A172 (cell line): Measurements from ENCODE around the gene NRL. TPM values are rescaled to one million over a fixed set of nuclear protein-coding genes. Genes with fewer than 3 reads are reported as not detected.
"Not testable (repeated sequence)": the region's sequence is repeated elsewhere in the genome, so short reads cannot be mapped to it uniquely, and the experiment has no call there.

Experiments
- DNase-seq: peaks from one replicate; pipeline ENCODE4 v3.0.0-alpha.2; 2015; ENCODE audit warnings: low spot score
- total RNA-seq: library from RNA; depleted of rRNA; stranded (reverse); fragments of >200 nt; shearing (Covaris generic); gene quantifications from 2 replicates; pipeline ENCODE4 v1.2.3, GENCODE V29; 2014; rRNA removed

Gene NRL
- total RNA-seq, 1 experiment from 2014 or later, result not detected

DNA sequence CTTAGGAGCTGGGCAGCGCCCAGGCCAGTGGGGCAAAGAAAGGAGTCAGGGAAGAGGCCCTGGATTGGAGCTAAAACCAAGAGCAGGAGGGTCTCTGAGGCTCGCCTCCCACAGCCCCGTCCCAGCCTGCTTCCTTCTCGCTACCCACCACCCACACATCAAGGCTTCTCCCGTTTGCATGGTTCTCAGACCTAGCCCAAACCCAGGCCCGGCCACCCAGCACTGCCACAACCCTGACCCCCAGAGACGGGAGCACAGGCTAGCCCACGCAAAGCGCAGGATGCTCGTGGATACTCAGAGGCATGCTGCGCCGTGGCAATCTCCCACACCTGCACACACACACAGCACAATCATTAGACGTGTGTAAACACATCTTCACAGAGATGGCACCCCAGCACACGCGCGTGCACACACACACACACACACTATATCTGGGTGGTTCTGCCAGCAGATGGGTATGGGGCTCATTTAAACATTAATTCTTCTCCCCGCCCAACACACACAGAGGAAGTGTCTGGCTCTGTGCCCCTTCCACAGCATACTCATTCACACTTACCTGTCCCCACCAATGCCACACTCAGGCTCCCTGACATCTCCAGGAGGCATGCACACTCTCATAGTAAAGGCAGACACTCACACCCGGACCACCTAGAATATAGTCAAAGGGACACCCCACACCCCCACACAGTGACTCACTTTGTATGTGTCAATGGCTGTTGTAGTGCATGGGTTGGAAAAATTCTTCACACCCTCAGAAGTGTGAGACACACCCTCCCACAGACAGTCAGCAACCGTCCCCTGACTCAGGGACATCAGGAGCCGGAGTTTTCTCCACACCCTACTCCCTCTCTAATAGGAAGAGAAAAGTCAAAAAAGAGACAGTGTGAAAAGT, 61.8 kb downstream of the NRL start:
- DNase-seq, result no peak

- no peak for DNase-seq
Measured at GRCh38 chr14:24051789-24052655, 62.7 kb downstream of the NRL start, which contains the start of gene CARMIL3. Gene CARMIL3 (plus strand): TSS chr14:24052009. CDS start chr14:24052154, 145 bp downstream.

- DNase-seq, result no peak
Measured at GRCh38 chr14:24051176-24051788, 63.5 kb downstream of the NRL start.

DNA sequence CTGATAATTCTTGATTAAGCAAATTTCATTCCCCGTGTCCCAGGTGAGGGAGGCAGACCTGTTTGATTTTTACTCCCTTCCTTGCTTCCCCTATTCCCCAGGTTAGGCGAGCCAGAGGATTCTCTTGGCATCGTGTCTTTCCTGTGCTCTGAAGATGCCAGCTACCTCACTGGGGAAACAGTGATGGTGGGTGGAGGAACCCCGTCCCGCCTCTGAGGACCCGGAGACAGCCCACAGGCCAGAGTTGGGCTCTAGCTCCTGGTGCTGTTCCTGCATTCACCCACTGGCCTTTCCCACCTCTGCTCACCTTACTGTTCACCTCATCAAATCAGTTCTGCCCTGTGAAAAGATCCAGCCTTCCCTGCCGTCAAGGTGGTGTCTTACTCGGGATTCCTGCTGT, 64.0 kb downstream of the NRL start:
- not testable (repeated sequence) for DNase-seq

DNA sequence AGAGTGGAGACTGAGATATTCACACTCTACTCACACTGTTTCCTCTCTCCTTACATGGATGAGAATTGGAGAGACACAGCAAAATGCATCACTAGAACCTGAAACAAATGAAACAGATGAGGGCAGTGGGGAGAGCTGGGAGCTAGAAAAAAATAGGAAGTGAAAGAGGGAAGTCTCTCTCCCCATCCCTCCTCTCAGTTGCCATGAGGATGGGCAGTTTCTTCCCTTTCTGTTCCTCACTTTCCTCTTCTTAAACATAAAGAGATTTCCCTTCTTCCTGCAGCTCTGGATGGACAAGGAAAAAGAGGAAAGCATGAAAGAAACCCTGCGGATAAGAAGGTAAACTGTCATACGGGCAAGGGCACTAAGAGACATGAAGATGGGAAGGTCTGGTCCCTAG, 65.7 kb downstream of the NRL start:
- not testable (repeated sequence) for DNase-seq

DNA sequence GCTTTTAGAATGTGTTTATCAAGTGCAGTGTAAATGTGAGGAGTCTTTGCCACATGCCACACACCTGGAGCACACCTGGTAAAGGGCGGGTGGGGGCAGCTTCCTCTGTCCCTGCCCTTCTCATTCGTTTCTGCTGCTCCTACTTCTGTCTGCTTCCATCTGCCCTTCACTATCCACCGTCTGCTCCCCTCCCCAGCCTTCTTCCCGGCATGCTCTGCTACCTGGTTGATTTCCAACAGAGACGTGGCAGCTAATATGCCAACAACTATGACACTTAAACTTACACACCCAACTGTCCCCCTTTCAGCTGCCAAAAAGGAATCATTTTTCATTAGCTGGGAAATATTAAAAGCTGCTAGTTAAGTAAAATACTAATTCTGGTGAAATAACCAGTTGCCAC, 72.0 kb downstream of the NRL start:
- DNase-seq, result no peak

GRCh38 chr14:24040692-24041091, 74.1 kb downstream of the NRL start:
- no peak for DNase-seq

DNA sequence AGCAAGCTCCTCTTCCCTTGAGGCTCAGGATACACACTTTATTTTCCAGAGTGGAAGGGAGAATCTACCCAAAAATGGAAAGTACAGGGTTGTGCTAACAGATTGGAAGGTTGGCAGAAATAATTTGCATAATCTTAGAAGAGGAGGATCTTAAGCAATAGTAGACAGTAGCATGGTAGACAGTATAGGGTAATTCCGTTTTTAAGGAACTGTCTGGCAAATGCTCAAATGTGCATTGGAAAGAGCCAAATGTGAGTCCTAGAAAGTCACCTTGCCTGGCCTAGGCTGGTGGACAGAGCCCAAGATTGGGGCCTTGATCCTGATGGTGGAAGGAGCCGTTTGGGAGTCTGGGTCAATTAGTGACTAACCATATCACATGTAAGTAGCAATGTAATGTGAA, 76.1 kb downstream of the NRL start:
- DNase-seq, result no peak

DNA sequence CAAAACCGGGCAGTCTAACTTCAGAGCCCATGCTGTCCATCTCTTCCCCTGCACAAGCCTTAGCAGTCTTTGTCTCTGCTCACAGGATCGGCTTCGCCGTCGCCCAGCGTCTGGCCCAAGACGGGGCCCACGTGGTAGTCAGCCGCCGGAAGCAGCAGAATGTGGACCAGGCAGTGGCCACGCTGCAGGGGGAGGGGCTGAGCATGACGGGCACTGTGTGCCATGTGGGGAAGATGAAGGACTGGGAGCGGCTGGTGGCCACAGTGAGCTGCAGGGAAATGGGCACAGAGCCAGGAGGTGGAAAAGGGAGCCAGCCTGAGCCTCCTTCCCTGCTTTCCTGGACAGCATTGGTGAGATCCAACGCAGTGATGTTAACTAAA, 77.1 kb downstream of the NRL start:
- DNase-seq, result no peak

DNA sequence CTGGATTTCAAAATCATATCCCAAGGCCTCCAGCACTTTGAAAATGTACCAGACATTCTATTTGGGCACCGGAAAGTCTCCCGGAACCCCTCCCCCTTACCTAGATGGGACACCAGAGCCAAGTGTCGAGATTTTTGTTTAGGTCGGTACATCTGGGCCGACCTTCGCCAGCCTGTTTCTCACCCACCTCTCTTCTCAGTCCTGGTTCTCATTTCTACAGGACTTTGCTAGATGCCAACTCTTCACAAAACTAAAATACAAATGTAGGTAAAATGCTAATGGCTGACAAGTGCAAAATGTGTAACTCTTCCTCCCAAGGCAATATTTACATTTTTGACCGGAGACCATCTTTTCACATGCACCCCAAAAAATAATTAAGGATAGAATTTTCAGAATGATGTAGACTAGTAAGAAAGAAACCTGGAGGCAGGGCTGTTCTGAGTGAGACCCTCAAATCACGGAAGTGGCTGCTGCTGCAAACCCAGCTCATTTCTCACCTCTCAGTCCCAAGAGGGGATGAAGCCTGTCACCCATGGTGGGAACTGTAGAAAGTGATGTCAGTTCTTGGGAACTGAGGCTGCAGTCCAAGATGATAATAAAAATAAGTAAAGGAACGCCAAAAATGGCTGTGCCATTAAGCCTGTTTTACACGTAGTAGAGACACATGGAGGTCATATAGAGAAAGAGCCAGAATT, 77.6 kb downstream of the NRL start:
- DNase-seq, result not testable (repeated sequence)

- DNase-seq, result peak; percentile 49
Measured at GRCh38 chr14:24036169-24036962, 78.4 kb downstream of the NRL start.

DNA sequence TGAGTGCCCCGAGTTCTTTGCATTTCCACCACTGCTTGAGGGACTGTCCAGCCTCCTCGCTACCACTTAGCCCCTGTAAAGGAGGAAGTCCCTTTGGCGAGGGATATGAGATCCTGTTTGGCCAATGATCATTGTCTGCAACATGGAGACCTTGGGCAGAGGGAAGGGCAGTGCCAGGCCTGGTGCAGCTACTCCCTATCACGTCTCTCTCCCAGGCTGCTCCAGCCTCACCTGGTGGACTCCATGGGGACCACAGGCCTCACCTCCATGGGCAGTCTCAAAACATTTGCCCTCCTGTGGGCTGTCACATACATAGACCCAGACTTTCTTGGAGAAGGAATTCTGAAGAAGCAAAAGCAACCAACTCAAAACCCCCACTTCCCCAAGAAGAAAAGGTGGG, 79.0 kb downstream of the NRL start:
- DNase-seq, result not testable (repeated sequence)

DNA sequence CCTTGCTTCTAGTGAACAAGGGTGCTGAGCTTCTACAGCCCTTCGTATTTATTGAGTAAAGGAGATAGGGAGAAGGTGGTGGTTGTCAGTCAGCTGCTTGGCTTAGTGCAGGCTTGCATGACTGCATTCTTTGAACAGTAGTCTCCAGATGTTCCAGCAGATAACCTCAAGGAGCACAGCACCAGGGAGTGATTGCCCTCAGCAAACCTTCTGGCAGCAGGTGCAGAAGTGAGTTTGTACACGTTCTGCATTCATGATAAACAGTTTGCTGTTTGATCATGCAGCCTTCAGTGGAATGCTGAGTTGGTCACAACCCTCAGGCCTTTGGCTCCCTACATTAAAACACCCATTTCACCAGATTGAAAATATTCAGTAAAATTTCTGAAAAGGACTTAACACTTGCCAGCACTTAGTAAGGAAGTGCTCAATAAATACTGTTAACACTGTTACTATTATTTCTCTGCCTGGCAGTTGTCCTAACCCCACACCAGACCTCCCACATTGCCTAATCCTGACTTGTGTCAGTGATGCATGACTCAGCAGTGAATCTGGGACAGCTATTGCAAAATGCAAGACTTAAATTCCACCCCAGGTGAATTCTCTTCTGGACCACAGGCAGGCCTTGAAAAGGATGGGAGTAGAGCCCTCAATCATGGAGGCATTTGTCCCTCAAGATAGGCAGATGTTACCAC, 81.9 kb downstream of the NRL start:
- no peak for DNase-seq

- not testable (repeated sequence) for DNase-seq
Measured at GRCh38 chr14:24031331-24031730, 83.4 kb downstream of the NRL start.

DNA sequence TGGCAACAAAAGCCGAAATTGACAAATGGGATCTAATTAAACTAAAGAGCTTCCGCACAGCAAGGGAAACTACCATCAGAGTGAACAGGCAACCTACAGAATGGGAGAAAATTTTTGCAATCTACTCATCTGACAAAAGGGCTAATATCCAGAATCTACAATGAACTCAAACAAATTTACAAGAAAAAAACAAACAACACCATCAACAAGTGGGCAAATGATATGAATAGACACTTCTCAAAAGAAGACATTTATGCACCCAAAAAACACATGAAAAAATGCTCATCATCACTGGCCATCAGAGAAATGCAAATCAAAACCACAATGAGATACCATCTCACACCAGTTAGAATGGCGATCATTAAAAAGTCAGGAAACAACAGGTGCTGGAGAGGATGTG, 85.1 kb downstream of the NRL start:
- not testable (repeated sequence) for DNase-seq

Other genes starting within 250 kb of the NRL start
- 29.5 and 32.3 TPM in 2 replicates for gene DHRS4, start 161.2 kb downstream of the NRL start, total RNA-seq
- 6.9 TPM in 2 replicates for gene DHRS4L2, start 126.0 kb downstream of the NRL start, total RNA-seq
- gene CARMIL3, start 62.9 kb downstream of the NRL start, total RNA-seq, result 0.02 and 0.05 TPM in 2 replicates
- not detected in 2 replicates for gene CPNE6, start 43.4 kb downstream of the NRL start, total RNA-seq
- gene PCK2, start 20.6 kb downstream of the NRL start, total RNA-seq, result 2.0 and 4.4 TPM in 2 replicates
- gene DCAF11, start 172 bp downstream of the NRL start, total RNA-seq, result 32.4 and 63.4 TPM in 2 replicates
- gene FITM1, start 15.7 kb upstream of the NRL start, total RNA-seq, result not detected in 2 replicates
- 163 TPM in 2 replicates for gene PSME1, start 21.2 kb upstream of the NRL start, total RNA-seq
- 11.3 and 15.2 TPM in 2 replicates for gene EMC9, start 26.6 kb upstream of the NRL start, total RNA-seq
- gene PSME2, start 31.7 kb upstream of the NRL start, total RNA-seq, result 102 and 126 TPM in 2 replicates
- gene RNF31, start 32.5 kb upstream of the NRL start, total RNA-seq, result 30.6 and 32.1 TPM in 2 replicates
- 20.8 and 24.9 TPM in 2 replicates for gene IRF9, start 46.3 kb upstream of the NRL start, total RNA-seq
- gene REC8, start 57.1 kb upstream of the NRL start, total RNA-seq, result 0.91 TPM in 1 of 2 replicates, not detected in the other
- 49.5 and 53.2 TPM in 2 replicates for gene IPO4, start 73.9 kb upstream of the NRL start, total RNA-seq
- gene TM9SF1, start 80.5 kb upstream of the NRL start, total RNA-seq, result 45.3 and 50.8 TPM in 2 replicates
- gene TSSK4, start 90.7 kb upstream of the NRL start, total RNA-seq, result not detected in 2 replicates
- 19.8 and 38.1 TPM in 2 replicates for gene CHMP4A, start 98.5 kb upstream of the NRL start, total RNA-seq
- 6.4 and 20.2 TPM in 2 replicates for gene MDP1, start 101.1 kb upstream of the NRL start, total RNA-seq
- gene NEDD8, start 117.4 kb upstream of the NRL start, total RNA-seq, result 201 and 286 TPM in 2 replicates
- gene GMPR2, start 118.0 kb upstream of the NRL start, total RNA-seq, result 49.3 and 52.7 TPM in 2 replicates
- 36.1 and 44.5 TPM in 2 replicates for gene TINF2, start 127.7 kb upstream of the NRL start, total RNA-seq
- 0.64 and 3.3 TPM in 2 replicates for gene TGM1, start 148.2 kb upstream of the NRL start, total RNA-seq
- gene RABGGTA, start 156.6 kb upstream of the NRL start, total RNA-seq, result 14.7 and 15.2 TPM in 2 replicates
- gene DHRS1, start 184.8 kb upstream of the NRL start, total RNA-seq, result 15.1 and 27.8 TPM in 2 replicates
- 7.8 and 9.6 TPM in 2 replicates for gene NOP9, start 184.9 kb upstream of the NRL start, total RNA-seq
- gene CIDEB, start 193.0 kb upstream of the NRL start, total RNA-seq, result not detected in 2 replicates
- gene LTB4R2, start 195.2 kb upstream of the NRL start, total RNA-seq, result 4.7 and 5.9 TPM in 2 replicates
- gene LTB4R, start 196.6 kb upstream of the NRL start, total RNA-seq, result 2.3 and 2.9 TPM in 2 replicates
- 0.05 TPM in 1 of 2 replicates, not detected in the other for gene ADCY4, start 220.1 kb upstream of the NRL start, total RNA-seq
- gene RIPK3, start 225.0 kb upstream of the NRL start, total RNA-seq, result not detected in 2 replicates